GM12878 (cell line): ENCODE measurements around the gene HNRNPAB. TPM values are rescaled to one million over a fixed set of nuclear protein-coding genes. Genes with fewer than 3 reads are reported as not detected.
A peak's percentile ranks its signal among the peaks of the same experiment; 100 is the strongest.

Experiments used
- ATAC-seq: fragments of 200-7000 bp; cut with Tn5 transposase; 3 replicates; pipeline ENCODE4 v1.9.1; 2020; ENCODE audit warnings: mild to moderate bottlenecking, moderate library complexity
- BruUV-seq: library from RNA; stranded (reverse); fragments of 400-500 nt; replicated peaks from 2 replicates; lab custom pipeline; 2021; lab: Mats Ljungman, UMichigan
- CTCF ChIA-PET: fragments of 300-600 bp; sonication (Branson Sonifier 250); formaldehyde crosslinking; extraction: SDS; loops from one replicate; lab custom pipeline; 2021; ENCODE audit warnings: inconsistent platforms; lab: Yijun Ruan, JAX
- POLR2A ChIA-PET: fragments of 350-600 bp; formaldehyde crosslinking; extraction: SDS; loops from one replicate; lab custom pipeline; 2021; ENCODE audit warnings: inconsistent platforms; lab: Charles Lee
- RAD21 ChIA-PET: fragments of 300-600 bp; sonication (Branson Sonifier 250); formaldehyde crosslinking; loops from one replicate; lab custom pipeline; 2023; ENCODE audit warnings: antibody characterized with exemption; ENCODE audit not compliant: unreplicated experiment; lab: Charles Lee
- SMC1A ChIA-PET: fragments of 300-600 bp; sonication (Branson Sonifier 250); formaldehyde crosslinking; loops from one replicate; lab custom pipeline; 2023; ENCODE audit not compliant: unreplicated experiment, uncharacterized antibody; lab: Charles Lee
- DNase-seq: peaks from one replicate; pipeline ENCODE4 v3.0.0-alpha.2; 2011; ENCODE audit warnings: low read depth, low spot score
- FAIRE-seq: peaks from 3 replicates; lab custom pipeline; 2011; peaks lifted over from hg19 to GRCh38; lab: Jason Lieb, UNC
- H2AFZ ChIP-seq: 2 replicates; pipeline ENCODE4 v1.6.0; 2011; ENCODE audit warnings: low read depth, low read length, control low read depth; ENCODE audit not compliant: control insufficient read depth
- H3K27ac ChIP-seq: 2 replicates; pipeline ENCODE4 v1.5.1; 2011; ENCODE audit warnings: control low read depth; ENCODE audit not compliant: control insufficient read depth, insufficient read depth
- H3K27me3 ChIP-seq, 2 experiments: replicated peaks in 1 of 2; 2 replicates each; pipeline versions ENCODE4 v1.6.0 to v1.6.1; 2011; ENCODE audit warnings: low read length in 1 of 2; ENCODE audit not compliant: control insufficient read depth in 2 of 2, insufficient read depth in 2 of 2
- H3K36me3 ChIP-seq, 2 experiments: 2 replicates each; pipeline ENCODE4 v1.5.1; 2011; ENCODE audit warnings: low read length in 1 of 2; ENCODE audit not compliant: control insufficient read depth in 2 of 2, insufficient read depth in 2 of 2
- H3K4me1 ChIP-seq: 2 replicates; pipeline ENCODE4 v1.6.1; 2011; ENCODE audit warnings: mild to moderate bottlenecking, low read length, moderate library complexity, mixed read lengths; ENCODE audit not compliant: control insufficient read depth, insufficient read depth
- H3K4me2 ChIP-seq: 2 replicates; pipeline ENCODE4 v1.6.0; 2011; ENCODE audit warnings: control low read depth; ENCODE audit not compliant: control insufficient read depth, insufficient read depth
- H3K4me3 ChIP-seq: fragments of 200-600 bp; sonication (generic); 2 replicates; pipeline ENCODE4 v1.5.1; 2016
- H3K79me2 ChIP-seq: 2 replicates; pipeline ENCODE4 v1.6.0; 2011; ENCODE audit warnings: low read length; ENCODE audit not compliant: control insufficient read depth, insufficient read depth
- H3K9ac ChIP-seq: 2 replicates; pipeline ENCODE4 v1.8.0; 2011; ENCODE audit warnings: low read length, control low read depth, mixed read lengths; ENCODE audit not compliant: control insufficient read depth, insufficient read depth
- H3K9me3 ChIP-seq: replicated peaks from 3 replicates; pipeline ENCODE4 v1.5.1; 2011; ENCODE audit warnings: mild to moderate bottlenecking, low read length; ENCODE audit not compliant: control insufficient read depth, insufficient read depth
- H4K20me1 ChIP-seq: 2 replicates; pipeline ENCODE4 v1.6.0; 2011; ENCODE audit not compliant: control insufficient read depth, insufficient read depth
- CHD1 ChIP-seq: IDR thresholded peaks from 2 replicates; pipeline ENCODE4 v1.6.1; 2012; ENCODE audit warnings: low read depth, low read length, improper control_type of control experiment
- E4F1 ChIP-seq: fragments of 450-650 bp; IDR thresholded peaks from 2 replicates; pipeline ENCODE4 v1.6.1; 2018; ENCODE audit warnings: borderline replicate concordance, mild to moderate bottlenecking; ENCODE audit not compliant: partially characterized antibody
- HDAC2 ChIP-seq: fragments of 200-600 bp; sonication (generic); IDR thresholded peaks from 2 replicates; pipeline ENCODE4 v1.6.1; 2017
- IRF3 ChIP-seq: fragments of 450-650 bp; IDR thresholded peaks from 2 replicates; pipeline ENCODE4 v1.6.1; 2014; ENCODE audit warnings: mild to moderate bottlenecking
- JUNB ChIP-seq: IDR thresholded peaks from 2 replicates; pipeline ENCODE4 v1.6.1; 2016; ENCODE audit warnings: antibody characterized with exemption, mild to moderate bottlenecking
- NFIC ChIP-seq: IDR thresholded peaks from 2 replicates; pipeline ENCODE4 v1.6.1; 2012; ENCODE audit warnings: low read depth, mild to moderate bottlenecking, inconsistent platforms, low read length, moderate library complexity
- NR2C2 ChIP-seq: IDR thresholded peaks from 2 replicates; pipeline ENCODE4 v1.6.1; 2011; ENCODE audit warnings: borderline replicate concordance, low read depth; ENCODE audit not compliant: control insufficient read depth, insufficient read length
- PAX8 ChIP-seq: fragments of 450-650 bp; IDR thresholded peaks from 2 replicates; pipeline ENCODE4 v1.6.1; 2017; ENCODE audit warnings: mild to moderate bottlenecking, moderate library complexity
- PBX3 ChIP-seq: IDR thresholded peaks from 2 replicates; pipeline ENCODE4 v1.6.1; 2011; ENCODE audit warnings: mild to moderate bottlenecking, low read depth, low read length, moderate library complexity; ENCODE audit not compliant: insufficient replicate concordance
- POLR2A ChIP-seq: IDR thresholded peaks from 2 replicates; pipeline ENCODE4 v1.6.1; 2011; ENCODE audit warnings: low read depth, mild to moderate bottlenecking, low read length
- RAD21 ChIP-seq: IDR thresholded peaks from 2 replicates; pipeline ENCODE4 v1.6.1; 2011; ENCODE audit warnings: mild to moderate bottlenecking, low read depth, low read length, moderate library complexity; ENCODE audit not compliant: insufficient read depth
- RB1 ChIP-seq: fragments of 450-650 bp; formaldehyde crosslinking; IDR thresholded peaks from 2 replicates; pipeline ENCODE4 v1.6.1; 2017; ENCODE audit warnings: mild to moderate bottlenecking, borderline replicate concordance
- RELB ChIP-seq: fragments of 450-650 bp; IDR thresholded peaks from 2 replicates; pipeline ENCODE4 v1.6.1; 2017; ENCODE audit warnings: low read depth, mild to moderate bottlenecking, moderate library complexity
- RUNX3 ChIP-seq: IDR thresholded peaks from 2 replicates; pipeline ENCODE4 v1.6.1; 2012; ENCODE audit warnings: low read length, inconsistent platforms
- SPI1 ChIP-seq: IDR thresholded peaks from 2 replicates; pipeline ENCODE4 v1.6.1; 2011; ENCODE audit warnings: low read depth, mild to moderate bottlenecking, low read length, moderate library complexity, borderline replicate concordance; ENCODE audit not compliant: insufficient read depth
- YBX1 ChIP-seq: fragments of 450-650 bp; IDR thresholded peaks from 2 replicates; pipeline ENCODE4 v1.6.1; 2016; ENCODE audit warnings: antibody characterized with exemption
- YY1 ChIP-seq: IDR thresholded peaks from 2 replicates; pipeline ENCODE4 v1.6.1; 2011; ENCODE audit warnings: low read depth, mild to moderate bottlenecking, low read length
- WGBS: methylation state at CpG from one replicate; pipeline ENCODE4 v1.1.6; 2016; ENCODE audit warnings: low lambda C conversion rate; ENCODE audit not compliant: insufficient replicate concordance, insufficient coverage; ENCODE audit errors: missing lambda C conversion rate; 5-methylcytosine and 5-hydroxymethylcytosine counted together
- in situ Hi-C: fragments of 300-500 bp; cut with MboI; formaldehyde crosslinking; loops from 9 replicates; pipeline ENCODE4 v1.14.3; 2018; ENCODE audit warnings: mixed read lengths
- intact Hi-C: fragments of 100-400 bp; cut with micrococcal nuclease; formaldehyde crosslinking; loops from one replicate; pipeline ENCODE4 v1.14.2; 2022; ENCODE audit not compliant: unreplicated experiment
- polyA plus RNA-seq, 11 experiments: library from polyadenylated mRNA; depleted of rRNA in 4 of 11; unstranded in 6 of 11; stranded (reverse) in 5 of 11; fragments of >200 nt; fragmentation: Nextera tagmentation in 4 of 11; fragmentation: Illumina TruSeq in 1 of 11; extraction: Ambion mirVana in 4 of 11; extraction: Trizol in 1 of 11; gene quantifications; 1 replicate in 1 of 11; 2 replicates in 10 of 11; pipeline versions ENCODE4 v1.2.1 to v1.2.3, GENCODE V29; 2011 to 2016; ENCODE audit warnings: inconsistent platforms in 2 of 11, missing spikeins in 2 of 11, low read depth in 1 of 11
- total RNA-seq, 4 experiments: library from RNA; depleted of rRNA in 3 of 4; stranded (reverse); fragments of >200 nt in 3 of 4; fragmentation: Illumina TruSeq in 1 of 4; extraction: Trizol in 1 of 4; gene quantifications; 2 replicates each; pipeline versions ENCODE4 v1.2.1 to v1.2.3, GENCODE V29; 2013 to 2021

HNRNPAB gene
- total and polyA plus RNA-seq, 10 of the 15 experiments (the other 5 are each of a cell fraction or from before 2014, with no cell fraction given), result 42.3 to 330 (median 230) TPM

- H3K9me3 ChIP-seq, result no peaks in the 10 kb centered on the region
- POLR2A ChIA-PET, result interaction anchor here (0.7 kb wide), 1 partner anchor 1747 kb away, joined by 3 read pairs; no protein-coding TSS in a partner anchor
- no peak overlapping the region; the same call in 1 of the 2 replicates for H3K9ac ChIP-seq
- RAD21 ChIA-PET, result interaction anchor here (0.8 to 1.0 kb wide), 2 partner anchors 16 to 226 kb away, joined by 3 read pairs; no protein-coding TSS in a partner anchor
- no peaks in the 10 kb centered on the region; a peak in 3 of 4 replicates for H3K36me3 ChIP-seq
- DNase-seq, result no peak
- H3K4me1 ChIP-seq, result peaks cover 48% of the 10 kb centered on the region
- SMC1A ChIA-PET, result interaction anchor here (1.0 to 1.8 kb wide), 2 partner anchors 23 to 317 kb away, joined by 3 to 4 read pairs; no protein-coding TSS in a partner anchor
- no peaks in the 10 kb centered on the region for H3K27me3 ChIP-seq
- intact Hi-C loops, result loop anchor here (2.0 to 5.0 kb wide), 2 partner anchors 316 to 1257 kb away; no protein-coding TSS in a partner anchor
- no peak overlapping the region for H3K4me3 ChIP-seq
- 22% methylated on average over 12 of the region's 12 CpGs for WGBS
- no TSS peak for BruUV-seq
- FAIRE-seq, result no peak
- in situ Hi-C loops, result no loop called here
- peak; percentile 40 for ATAC-seq
- CTCF ChIA-PET, result interaction anchor here (0.6 to 1.4 kb wide), 17 partner anchors 10 to 1261 kb away, joined by 3 to 6 read pairs (median 3); partner anchors contain the start of gene HNRNPAB
- H3K27ac ChIP-seq, result no peak overlapping the region
- no peak overlapping the region for H3K4me2 ChIP-seq
- peak overlapping the region; percentile 84 for H2AFZ ChIP-seq
- H3K79me2 ChIP-seq, result peaks cover 23% of the 10 kb centered on the region
- H4K20me1 ChIP-seq, result no peaks in the 10 kb centered on the region
- TF ChIP-seq RUNX3 (peak; percentile 46), E4F1 (no peak), RB1 (no peak), POLR2A (no peak), NR2C2 (no peak), CHD1 (no peak), IRF3 (no peak), JUNB (no peak), HDAC2 (no peak), SPI1 (peak; percentile 12; the same call in 1 of the 2 replicates), PAX8 (no peak), RAD21 (peak; percentile 76), YY1 (peak; percentile 49; the same call in 1 of the 2 replicates), NFIC (no peak), PBX3 (no peak), YBX1 (no peak), RELB (no peak)
Measured at GRCh38 chr5:178234750-178235587, 30.6 kb downstream of the HNRNPAB start.
